LNCAP (cell line): ENCODE results near the gene IQSEC3.

ENCODE experiments used
- CTCF ChIP-seq: fragments of 450-650 bp; IDR thresholded peaks from 2 replicates; pipeline ENCODE4 v1.5.1; 2017; ENCODE audit warnings: mild to moderate bottlenecking

IQSEC3 gene

GRCh38 chr12:84056-84455, 17.5 kb downstream of the IQSEC3 start:
- no peak for TF ChIP-seq CTCF

GRCh38 chr12:85191-85666, 18.7 kb downstream of the IQSEC3 start:
- TF ChIP-seq CTCF, result no peak

- no peak for TF ChIP-seq CTCF
Observed at GRCh38 chr12:87315-87714, 20.7 kb downstream of the IQSEC3 start.

- TF ChIP-seq CTCF, result no peak
Observed at GRCh38 chr12:87856-88255, 21.3 kb downstream of the IQSEC3 start.

- TF ChIP-seq CTCF, result no peak
Observed at GRCh38 chr12:89653-90052, 23.1 kb downstream of the IQSEC3 start.

GRCh38 chr12:91213-91612, 24.6 kb downstream of the IQSEC3 start:
- no peak for TF ChIP-seq CTCF

GRCh38 chr12:93266-94005, 26.9 kb downstream of the IQSEC3 start:
- no peak for TF ChIP-seq CTCF

GRCh38 chr12:96543-96942, 30.0 kb downstream of the IQSEC3 start:
- no peak for TF ChIP-seq CTCF
